ENCODE measurements around the gene EYS. TPM values are rescaled to one million over a fixed set of nuclear protein-coding genes. Genes with fewer than 3 reads are reported as not detected.

The EYS gene
- total and polyA plus RNA-seq, 4 donors: 0.08 to 0.63 (median 0.36) TPM

DNA sequence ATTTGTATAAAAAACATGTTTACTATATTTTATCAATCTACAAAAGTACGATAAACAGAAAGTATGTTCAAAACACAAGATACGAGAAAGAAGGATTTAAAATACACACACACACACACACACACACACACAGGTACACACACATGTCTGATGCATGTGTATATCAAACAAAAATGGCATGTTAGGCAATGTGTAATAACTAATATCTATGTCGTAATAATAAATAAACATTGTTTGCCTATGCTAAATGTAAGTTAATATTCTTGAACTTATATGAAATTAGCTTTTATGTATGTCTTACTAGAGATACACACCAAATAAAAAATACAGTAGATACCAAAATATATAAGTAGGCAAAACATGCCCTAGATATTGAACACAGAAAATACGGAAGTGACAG lies 894.9 kb downstream of the EYS start:
- Histone ChIP-seq H3K4me3 (ENCODE audit: low read depth in 1 of 3, low read length in 3 of 3) (no peak overlapping the region), H3K9me3 (ENCODE audit: control insufficient read depth in 4 of 4, low read length in 3 of 4) (no peaks in the 10 kb centered on the region), H3K27ac (ENCODE audit: low read depth in 1 of 2, low read length in 2 of 2) (no peak overlapping the region), H3K36me3 (ENCODE audit: control insufficient read depth in 4 of 4, insufficient read depth in 3 of 4, low read depth in 1 of 4, low read length in 3 of 4) (no peaks in the 10 kb centered on the region), H3K4me1 (ENCODE audit: control insufficient read depth in 4 of 4, insufficient read depth in 4 of 4, low read length in 3 of 4) (no peaks in the 10 kb centered on the region), H3K9ac (ENCODE audit: low read depth in 1 of 2, low read length in 2 of 2) (no peak overlapping the region), H3K27me3 (ENCODE audit: control insufficient read depth in 4 of 4, insufficient read depth in 4 of 4, low read length in 3 of 4) (no peaks in the 10 kb centered on the region)
- no peak for DNase-seq (ENCODE audit: low spot score)
- TF ChIP-seq EGR1 (IDR thresholded peaks at IDR 0.05; ENCODE audit: low read depth in 2 of 2): no peak
- TF ChIP-seq, protein P1, sequence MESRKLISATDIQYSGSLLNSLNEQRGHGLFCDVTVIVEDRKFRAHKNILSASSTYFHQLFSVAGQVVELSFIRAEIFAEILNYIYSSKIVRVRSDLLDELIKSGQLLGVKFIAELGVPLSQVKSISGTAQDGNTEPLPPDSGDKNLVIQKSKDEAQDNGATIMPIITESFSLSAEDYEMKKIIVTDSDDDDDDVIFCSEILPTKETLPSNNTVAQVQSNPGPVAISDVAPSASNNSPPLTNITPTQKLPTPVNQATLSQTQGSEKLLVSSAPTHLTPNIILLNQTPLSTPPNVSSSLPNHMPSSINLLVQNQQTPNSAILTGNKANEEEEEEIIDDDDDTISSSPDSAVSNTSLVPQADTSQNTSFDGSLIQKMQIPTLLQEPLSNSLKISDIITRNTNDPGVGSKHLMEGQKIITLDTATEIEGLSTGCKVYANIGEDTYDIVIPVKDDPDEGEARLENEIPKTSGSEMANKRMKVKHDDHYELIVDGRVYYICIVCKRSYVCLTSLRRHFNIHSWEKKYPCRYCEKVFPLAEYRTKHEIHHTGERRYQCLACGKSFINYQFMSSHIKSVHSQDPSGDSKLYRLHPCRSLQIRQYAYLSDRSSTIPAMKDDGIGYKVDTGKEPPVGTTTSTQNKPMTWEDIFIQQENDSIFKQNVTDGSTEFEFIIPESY (IDR thresholded peaks at IDR 0.05): no peak
- TF ChIP-seq YY1 (IDR thresholded peaks at IDR 0.05): no peak
- no peak for TF ChIP-seq SP1 (IDR thresholded peaks at IDR 0.05)
- no peak for TF ChIP-seq HNF4G (IDR thresholded peaks at IDR 0.05)
- TF ChIP-seq, protein P2, sequence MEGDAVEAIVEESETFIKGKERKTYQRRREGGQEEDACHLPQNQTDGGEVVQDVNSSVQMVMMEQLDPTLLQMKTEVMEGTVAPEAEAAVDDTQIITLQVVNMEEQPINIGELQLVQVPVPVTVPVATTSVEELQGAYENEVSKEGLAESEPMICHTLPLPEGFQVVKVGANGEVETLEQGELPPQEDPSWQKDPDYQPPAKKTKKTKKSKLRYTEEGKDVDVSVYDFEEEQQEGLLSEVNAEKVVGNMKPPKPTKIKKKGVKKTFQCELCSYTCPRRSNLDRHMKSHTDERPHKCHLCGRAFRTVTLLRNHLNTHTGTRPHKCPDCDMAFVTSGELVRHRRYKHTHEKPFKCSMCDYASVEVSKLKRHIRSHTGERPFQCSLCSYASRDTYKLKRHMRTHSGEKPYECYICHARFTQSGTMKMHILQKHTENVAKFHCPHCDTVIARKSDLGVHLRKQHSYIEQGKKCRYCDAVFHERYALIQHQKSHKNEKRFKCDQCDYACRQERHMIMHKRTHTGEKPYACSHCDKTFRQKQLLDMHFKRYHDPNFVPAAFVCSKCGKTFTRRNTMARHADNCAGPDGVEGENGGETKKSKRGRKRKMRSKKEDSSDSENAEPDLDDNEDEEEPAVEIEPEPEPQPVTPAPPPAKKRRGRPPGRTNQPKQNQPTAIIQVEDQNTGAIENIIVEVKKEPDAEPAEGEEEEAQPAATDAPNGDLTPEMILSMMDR (IDR thresholded peaks at IDR 0.05; ENCODE audit: low read depth, low read length, missing input control): no peak
- TF ChIP-seq, protein P3, sequence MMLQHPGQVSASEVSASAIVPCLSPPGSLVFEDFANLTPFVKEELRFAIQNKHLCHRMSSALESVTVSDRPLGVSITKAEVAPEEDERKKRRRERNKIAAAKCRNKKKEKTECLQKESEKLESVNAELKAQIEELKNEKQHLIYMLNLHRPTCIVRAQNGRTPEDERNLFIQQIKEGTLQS (IDR thresholded peaks at IDR 0.05): no peak
- no peak for TF ChIP-seq FOXA2 (IDR thresholded peaks at IDR 0.05)
- TF ChIP-seq RAD21 (IDR thresholded peaks at IDR 0.05): no peak
- WGBS: 85% methylated on average over 4 of the region's 4 CpGs

DNA sequence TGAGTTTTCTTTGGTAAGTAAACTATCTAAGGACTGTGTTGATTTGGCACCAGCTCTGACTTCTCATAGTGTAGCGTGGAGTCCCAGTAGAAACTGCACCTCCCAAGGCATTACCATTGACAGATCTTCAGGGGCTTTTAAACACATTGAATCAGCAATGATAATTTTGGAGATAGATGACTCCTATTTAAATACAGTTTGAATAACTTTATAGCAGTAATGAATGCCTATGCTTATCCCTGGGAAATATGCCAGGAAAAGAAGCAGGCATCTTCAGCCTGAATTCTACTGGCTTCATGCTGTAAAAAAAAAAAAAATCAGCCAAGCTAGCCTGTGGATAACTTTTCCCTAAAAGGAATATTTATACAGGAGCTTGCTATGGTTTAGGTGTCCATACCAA lies 895.9 kb downstream of the EYS start:
- no peak for DNase-seq (ENCODE audit: low spot score)
- TF ChIP-seq, protein P1 (IDR thresholded peaks at IDR 0.05): no peak
- TF ChIP-seq RXRA (IDR thresholded peaks at IDR 0.05) (no peak), GABPA (IDR thresholded peaks at IDR 0.05 in 1 of 2, conservative IDR thresholded peaks at IDR 0.05 in 1 of 2) (no peak)
- TF ChIP-seq, protein P4, sequence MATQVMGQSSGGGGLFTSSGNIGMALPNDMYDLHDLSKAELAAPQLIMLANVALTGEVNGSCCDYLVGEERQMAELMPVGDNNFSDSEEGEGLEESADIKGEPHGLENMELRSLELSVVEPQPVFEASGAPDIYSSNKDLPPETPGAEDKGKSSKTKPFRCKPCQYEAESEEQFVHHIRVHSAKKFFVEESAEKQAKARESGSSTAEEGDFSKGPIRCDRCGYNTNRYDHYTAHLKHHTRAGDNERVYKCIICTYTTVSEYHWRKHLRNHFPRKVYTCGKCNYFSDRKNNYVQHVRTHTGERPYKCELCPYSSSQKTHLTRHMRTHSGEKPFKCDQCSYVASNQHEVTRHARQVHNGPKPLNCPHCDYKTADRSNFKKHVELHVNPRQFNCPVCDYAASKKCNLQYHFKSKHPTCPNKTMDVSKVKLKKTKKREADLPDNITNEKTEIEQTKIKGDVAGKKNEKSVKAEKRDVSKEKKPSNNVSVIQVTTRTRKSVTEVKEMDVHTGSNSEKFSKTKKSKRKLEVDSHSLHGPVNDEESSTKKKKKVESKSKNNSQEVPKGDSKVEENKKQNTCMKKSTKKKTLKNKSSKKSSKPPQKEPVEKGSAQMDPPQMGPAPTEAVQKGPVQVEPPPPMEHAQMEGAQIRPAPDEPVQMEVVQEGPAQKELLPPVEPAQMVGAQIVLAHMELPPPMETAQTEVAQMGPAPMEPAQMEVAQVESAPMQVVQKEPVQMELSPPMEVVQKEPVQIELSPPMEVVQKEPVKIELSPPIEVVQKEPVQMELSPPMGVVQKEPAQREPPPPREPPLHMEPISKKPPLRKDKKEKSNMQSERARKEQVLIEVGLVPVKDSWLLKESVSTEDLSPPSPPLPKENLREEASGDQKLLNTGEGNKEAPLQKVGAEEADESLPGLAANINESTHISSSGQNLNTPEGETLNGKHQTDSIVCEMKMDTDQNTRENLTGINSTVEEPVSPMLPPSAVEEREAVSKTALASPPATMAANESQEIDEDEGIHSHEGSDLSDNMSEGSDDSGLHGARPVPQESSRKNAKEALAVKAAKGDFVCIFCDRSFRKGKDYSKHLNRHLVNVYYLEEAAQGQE (IDR thresholded peaks at IDR 0.05): no peak
- TF ChIP-seq, protein P2 (IDR thresholded peaks at IDR 0.05; ENCODE audit: low read depth, low read length, missing input control): no peak
- Histone ChIP-seq H3K9me3 (ENCODE audit: control insufficient read depth in 4 of 4, low read length in 3 of 4) (no peaks in the 10 kb centered on the region), H3K27me3 (ENCODE audit: control insufficient read depth in 4 of 4, insufficient read depth in 4 of 4, low read length in 3 of 4) (no peaks in the 10 kb centered on the region), H3K4me3 (ENCODE audit: low read depth in 1 of 3, low read length in 3 of 3) (no peak overlapping the region), H3K4me1 (ENCODE audit: control insufficient read depth in 4 of 4, insufficient read depth in 4 of 4, low read length in 3 of 4) (no peaks in the 10 kb centered on the region), H3K9ac (ENCODE audit: low read depth in 1 of 2, low read length in 2 of 2) (no peak overlapping the region), H3K27ac (ENCODE audit: low read depth in 1 of 2, low read length in 2 of 2) (no peak overlapping the region), H3K36me3 (ENCODE audit: control insufficient read depth in 4 of 4, insufficient read depth in 3 of 4, low read depth in 1 of 4, low read length in 3 of 4) (no peaks in the 10 kb centered on the region)
- 73% methylated on average over 1 of the region's 1 CpG for WGBS
